Neutrophil (primary cell): ENCODE measurements around the gene NKG7.
"Not testable (repeated sequence)": the region's sequence is repeated elsewhere in the genome, so short reads cannot be mapped to it uniquely, and the experiment has no call there.

Source experiments
- H3K27ac ChIP-seq: fragments of 200-600 bp; sonication (generic); 2 replicates; pipeline ENCODE4 v1.5.1; 2016; ENCODE audit warnings: mild to moderate bottlenecking, moderate library complexity
- H3K27me3 ChIP-seq: fragments of 200-600 bp; sonication (generic); 2 replicates; pipeline ENCODE4 v1.6.0; 2016; ENCODE audit warnings: mild to moderate bottlenecking
- H3K36me3 ChIP-seq: fragments of 200-600 bp; sonication (generic); 2 replicates; pipeline ENCODE4 v1.5.1; 2017
- H3K4me1 ChIP-seq, 2 experiments: fragments of 200-600 bp in 1 of 2; sonication (generic) in 1 of 2; 1 replicate in 1 of 2; 2 replicates in 1 of 2; pipeline versions ENCODE4 v1.5.1 to v1.6.1; 2013 to 2016; ENCODE audit warnings: low read depth in 1 of 2, low read length in 1 of 2, mild to moderate bottlenecking in 1 of 2, moderate library complexity in 1 of 2; ENCODE audit not compliant: control insufficient read depth in 1 of 2, insufficient read depth in 1 of 2
- H3K4me3 ChIP-seq, 2 experiments: fragments of 200-600 bp in 1 of 2; sonication (generic) in 1 of 2; 1 replicate in 1 of 2; 2 replicates in 1 of 2; pipeline ENCODE4 v1.5.1; 2013 to 2016; ENCODE audit warnings: low read depth in 1 of 2, low read length in 1 of 2, mild to moderate bottlenecking in 1 of 2, moderate library complexity in 1 of 2
- H3K9me3 ChIP-seq: fragments of 200-600 bp; sonication (generic); 2 replicates; pipeline ENCODE4 v1.5.1; 2016
- TF ChIP-seq, protein P1 (sequence below): fragments of 200-600 bp; sonication (generic); IDR thresholded peaks from 2 replicates; pipeline ENCODE4 v1.5.1; 2016; ENCODE audit warnings: antibody characterized with exemption

Gene NKG7

GRCh38 chr19:51407511-51408131 lies 35.2 kb upstream of the NKG7 start:
- H3K27ac ChIP-seq = peak overlapping the region; percentile 92
- H3K9me3 ChIP-seq = no peaks in the 10 kb centered on the region
- H3K27me3 ChIP-seq = no peaks in the 10 kb centered on the region
- peaks cover 21% of the 10 kb centered on the region for H3K36me3 ChIP-seq
- H3K4me1 ChIP-seq = peaks cover 43 to 44% of the 10 kb centered on the region in 2 experiments
- H3K4me3 ChIP-seq = peak overlapping the region in 1 of 2 experiments; percentile 29
- TF ChIP-seq, protein P1, sequence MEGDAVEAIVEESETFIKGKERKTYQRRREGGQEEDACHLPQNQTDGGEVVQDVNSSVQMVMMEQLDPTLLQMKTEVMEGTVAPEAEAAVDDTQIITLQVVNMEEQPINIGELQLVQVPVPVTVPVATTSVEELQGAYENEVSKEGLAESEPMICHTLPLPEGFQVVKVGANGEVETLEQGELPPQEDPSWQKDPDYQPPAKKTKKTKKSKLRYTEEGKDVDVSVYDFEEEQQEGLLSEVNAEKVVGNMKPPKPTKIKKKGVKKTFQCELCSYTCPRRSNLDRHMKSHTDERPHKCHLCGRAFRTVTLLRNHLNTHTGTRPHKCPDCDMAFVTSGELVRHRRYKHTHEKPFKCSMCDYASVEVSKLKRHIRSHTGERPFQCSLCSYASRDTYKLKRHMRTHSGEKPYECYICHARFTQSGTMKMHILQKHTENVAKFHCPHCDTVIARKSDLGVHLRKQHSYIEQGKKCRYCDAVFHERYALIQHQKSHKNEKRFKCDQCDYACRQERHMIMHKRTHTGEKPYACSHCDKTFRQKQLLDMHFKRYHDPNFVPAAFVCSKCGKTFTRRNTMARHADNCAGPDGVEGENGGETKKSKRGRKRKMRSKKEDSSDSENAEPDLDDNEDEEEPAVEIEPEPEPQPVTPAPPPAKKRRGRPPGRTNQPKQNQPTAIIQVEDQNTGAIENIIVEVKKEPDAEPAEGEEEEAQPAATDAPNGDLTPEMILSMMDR = no peak

DNA sequence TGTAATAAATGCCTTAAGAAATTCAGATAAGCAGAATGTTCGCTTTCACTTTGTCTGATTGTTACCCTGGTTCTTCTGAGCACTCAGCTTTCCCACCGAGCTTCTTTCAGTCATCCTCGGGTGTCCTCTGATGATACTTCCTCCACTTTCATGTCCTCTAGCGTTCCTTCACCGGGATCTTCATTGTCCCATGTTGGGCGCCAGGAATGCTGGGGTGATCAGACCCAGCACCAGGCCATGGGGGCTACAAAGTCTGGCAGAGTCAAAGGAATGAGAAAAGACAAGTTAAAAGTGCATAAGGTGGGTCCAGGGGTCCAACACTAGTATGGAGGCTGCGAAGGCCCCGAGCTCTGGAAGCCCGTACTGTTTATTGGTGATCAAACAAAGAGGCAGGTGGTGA lies 29.7 kb upstream of the NKG7 start:
- TF ChIP-seq, protein P1 = no peak
- Histone ChIP-seq H3K9me3 (no peaks in the 10 kb centered on the region), H3K27ac (no peak overlapping the region), H3K27me3 (no peaks in the 10 kb centered on the region), H3K4me1 (peaks cover 31 to 33% of the 10 kb centered on the region in 2 experiments), H3K36me3 (no peaks in the 10 kb centered on the region), H3K4me3 (no peak overlapping the region)

DNA sequence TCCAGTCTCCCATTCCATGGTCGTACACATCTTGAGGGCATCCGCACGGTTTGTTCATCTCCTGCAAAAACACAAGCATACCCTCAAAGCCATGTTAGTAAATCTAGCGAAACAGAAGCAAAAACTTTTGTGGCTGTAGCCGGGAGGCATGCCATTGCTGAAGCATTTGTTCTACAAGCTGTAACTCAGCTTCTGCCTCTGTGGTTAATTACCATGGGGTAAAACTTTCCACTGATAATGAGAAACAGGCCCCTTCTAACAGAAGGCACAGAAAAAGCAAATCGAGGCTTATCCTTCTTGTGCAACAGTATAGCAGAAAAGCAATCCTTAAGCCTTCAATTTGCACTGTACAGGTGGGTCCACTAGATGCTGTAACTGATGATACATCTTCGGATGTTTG lies 27.5 kb upstream of the NKG7 start:
- not testable (repeated sequence) for H3K27me3 ChIP-seq, H3K36me3 ChIP-seq, H3K9me3 ChIP-seq, H3K4me3 ChIP-seq
- Histone ChIP-seq H3K4me1 (peaks cover 29 to 33% of the 10 kb centered on the region in 2 experiments), H3K27ac (peak overlapping the region; percentile 50)

DNA sequence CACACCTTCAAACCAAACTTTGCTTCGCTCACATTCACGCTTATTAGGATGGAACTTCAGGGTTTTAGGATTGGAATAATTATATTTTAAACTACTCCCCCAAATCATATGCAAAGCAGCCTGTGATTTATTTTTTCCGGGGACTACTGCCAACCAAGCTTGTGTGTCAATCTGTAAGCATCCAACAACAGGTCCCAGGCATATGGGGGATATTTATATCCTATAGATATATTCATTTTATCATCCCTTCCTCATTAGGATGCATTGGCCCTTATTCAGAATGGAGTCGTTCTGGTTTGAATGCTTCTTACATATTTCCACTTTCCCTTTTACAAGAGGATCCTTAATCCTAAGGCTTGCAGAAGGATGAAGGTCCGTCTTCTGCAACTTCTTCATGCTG lies 26.8 kb upstream of the NKG7 start:
- no peaks in the 10 kb centered on the region for H3K36me3 ChIP-seq
- peaks cover 35 to 39% of the 10 kb centered on the region in 2 experiments for H3K4me1 ChIP-seq
- no peaks in the 10 kb centered on the region for H3K9me3 ChIP-seq
- no peak overlapping the region for H3K27ac ChIP-seq
- no peak overlapping the region for H3K4me3 ChIP-seq
- H3K27me3 ChIP-seq = no peaks in the 10 kb centered on the region
- TF ChIP-seq, protein P1 = no peak

- TF ChIP-seq, protein P1 = peak; percentile 65
- Histone ChIP-seq H3K27me3 (no peaks in the 10 kb centered on the region), H3K36me3 (no peaks in the 10 kb centered on the region), H3K4me3 (no peak overlapping the region), H3K9me3 (no peaks in the 10 kb centered on the region), H3K4me1 (peaks cover 42 to 43% of the 10 kb centered on the region in 2 experiments), H3K27ac (peak overlapping the region; percentile 13)
Observed at GRCh38 chr19:51398096-51398704, 25.7 kb upstream of the NKG7 start.

DNA sequence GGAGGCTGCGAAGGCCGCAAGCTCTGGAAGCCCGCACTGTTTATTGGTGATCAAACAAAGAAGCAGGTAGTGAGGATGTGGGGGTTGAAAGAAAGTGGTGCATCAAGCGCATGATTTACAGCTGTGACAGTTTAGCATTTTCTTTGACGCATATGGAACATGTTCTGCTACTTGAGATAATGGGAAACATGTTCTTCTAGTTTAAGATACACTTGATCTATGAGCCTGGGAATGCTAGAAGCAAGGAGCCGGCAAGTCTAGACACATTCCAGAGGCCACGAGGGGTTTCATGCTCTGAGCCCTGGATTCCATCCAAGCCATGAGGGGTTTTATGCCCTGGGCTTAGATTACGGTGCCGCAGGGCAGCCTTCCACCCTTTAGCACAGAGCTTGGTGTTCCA lies 25.0 kb upstream of the NKG7 start:
- H3K4me1 ChIP-seq = peaks cover 43% of the 10 kb centered on the region in 2 experiments
- H3K4me3 ChIP-seq, H3K9me3 ChIP-seq, H3K27me3 ChIP-seq, H3K27ac ChIP-seq, H3K36me3 ChIP-seq: not testable (repeated sequence)
